GM18507 (cell line): Measurements from ENCODE around the gene MEGF8.
A peak's percentile ranks its signal among the peaks of the same experiment; 100 is the strongest.

Experiments used
- DNase-seq: peaks from one replicate; pipeline ENCODE4 v3.0.0; 2011; ENCODE audit warnings: low read depth; ENCODE audit not compliant: insufficient read length; ENCODE audit errors: extremely low spot score
- FAIRE-seq: peaks from 2 replicates; lab custom pipeline; 2011; peaks lifted over from hg19 to GRCh38; lab: Jason Lieb, UNC

The MEGF8 gene

DNA sequence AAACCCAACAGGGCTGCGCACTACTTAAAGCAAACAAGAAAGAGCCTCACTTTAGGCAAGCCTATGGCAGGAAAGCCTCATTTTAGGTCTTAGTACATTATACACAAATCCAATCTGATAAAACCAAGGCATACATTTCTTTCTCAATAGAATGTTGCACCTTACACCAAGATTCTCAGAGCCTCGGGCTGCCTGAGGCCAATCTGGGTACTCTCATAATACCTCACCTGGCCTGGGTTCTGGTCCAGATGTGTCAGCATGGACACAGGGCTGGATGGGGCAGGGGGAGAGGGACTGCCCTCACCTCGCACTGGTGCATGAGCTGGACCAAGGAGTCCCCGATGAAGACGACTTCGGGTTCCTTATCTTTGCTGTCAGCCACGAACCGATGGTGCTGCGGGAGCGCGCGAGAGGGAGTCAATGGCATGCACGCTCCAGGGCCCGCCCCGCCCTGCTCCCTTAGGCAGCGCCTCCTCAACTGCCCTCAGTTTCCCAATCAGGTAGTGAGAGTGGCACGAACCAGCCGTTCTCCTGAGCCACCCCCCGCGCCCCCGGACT, 23.7 kb upstream of the MEGF8 start, which contains the start of gene PRR19:
Gene PRR19, plus strand, starts transcription at position 487 of the 558 bp plus-strand sequence. CDS start 7,453 bp downstream, outside the sequence.
- no peak for DNase-seq
- FAIRE-seq, result no peak

DNA sequence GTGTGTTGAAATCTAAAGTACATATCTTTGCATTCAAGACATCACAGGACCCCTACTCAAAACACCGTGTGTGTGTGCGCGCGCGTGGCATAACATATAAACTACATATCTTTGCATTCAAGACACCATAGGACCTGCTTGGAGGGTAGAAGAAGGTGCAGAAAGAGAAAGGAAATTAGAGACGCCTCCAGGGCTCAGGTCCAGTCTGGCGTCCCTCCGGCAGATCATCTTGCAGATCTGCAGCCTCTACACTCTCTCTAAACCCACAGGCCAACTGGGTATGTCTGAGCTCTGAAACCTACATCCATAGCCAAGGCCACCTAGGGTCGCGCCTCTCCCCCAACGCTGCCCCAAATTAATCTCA, 22.4 kb upstream of the MEGF8 start:
- DNase-seq (no peak), FAIRE-seq (no peak)

DNA sequence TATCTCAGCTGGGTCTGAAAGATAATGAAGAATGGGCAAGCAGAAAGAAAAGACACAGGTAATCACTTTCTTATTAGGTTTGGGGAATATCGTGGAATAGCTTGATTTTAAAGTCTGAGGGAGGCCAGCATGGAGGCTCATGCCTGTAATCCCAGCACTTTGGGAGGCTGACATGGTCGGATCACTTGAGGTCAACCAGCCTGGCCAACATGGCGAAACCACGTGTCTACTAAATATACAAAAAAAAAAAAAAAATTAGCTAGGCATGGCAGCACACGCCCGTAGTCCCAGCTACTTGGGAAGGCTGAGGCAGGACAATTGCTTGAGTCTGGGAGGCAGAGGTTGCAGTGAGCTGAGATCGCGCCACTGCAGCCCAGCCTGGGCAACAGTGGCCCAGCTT, 21.6 kb upstream of the MEGF8 start:
- FAIRE-seq (no peak), DNase-seq (no peak)

DNA sequence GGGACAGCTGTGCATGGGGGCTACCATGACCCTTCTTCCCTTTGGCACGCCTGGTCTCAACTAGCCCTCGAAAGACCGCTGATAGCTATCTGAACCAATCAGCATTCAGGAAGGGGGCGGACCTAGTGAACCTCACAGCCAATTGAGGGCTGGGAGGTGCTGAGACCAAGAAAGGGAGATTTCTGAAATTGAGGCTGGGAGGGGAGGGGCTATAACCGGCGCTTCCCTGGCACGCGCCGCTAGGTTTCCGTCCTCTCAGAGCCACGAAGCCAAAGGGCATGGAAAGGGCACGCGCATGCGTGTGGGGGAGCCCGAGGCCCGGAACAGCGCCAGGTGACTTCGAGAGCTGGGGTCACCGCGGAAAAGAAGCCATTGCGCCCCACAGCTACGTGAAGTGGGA, 18.8 kb upstream of the MEGF8 start:
- DNase-seq (no peak), FAIRE-seq (no peak)

DNA sequence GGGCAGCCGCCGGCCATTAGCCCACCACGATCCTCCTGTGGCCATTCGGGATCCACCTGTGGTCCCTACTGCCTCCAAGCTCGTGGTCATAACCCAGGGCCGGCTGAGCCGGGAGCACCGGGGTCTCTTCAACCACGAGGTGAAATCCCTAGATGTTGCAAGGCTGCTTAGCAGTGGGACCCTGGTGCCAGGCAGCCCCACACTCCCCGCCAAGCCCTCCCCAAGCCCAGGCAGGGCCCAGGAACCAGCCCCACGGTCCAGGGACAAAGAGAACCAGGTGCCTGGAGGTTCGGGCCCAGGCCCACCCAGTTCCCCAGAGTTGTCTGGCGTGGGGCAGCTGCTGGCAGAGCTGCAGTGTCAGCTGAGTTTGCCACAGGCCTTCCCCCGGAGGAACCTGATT, 15.7 kb upstream of the MEGF8 start:
- no peak for FAIRE-seq
- no peak for DNase-seq

DNA sequence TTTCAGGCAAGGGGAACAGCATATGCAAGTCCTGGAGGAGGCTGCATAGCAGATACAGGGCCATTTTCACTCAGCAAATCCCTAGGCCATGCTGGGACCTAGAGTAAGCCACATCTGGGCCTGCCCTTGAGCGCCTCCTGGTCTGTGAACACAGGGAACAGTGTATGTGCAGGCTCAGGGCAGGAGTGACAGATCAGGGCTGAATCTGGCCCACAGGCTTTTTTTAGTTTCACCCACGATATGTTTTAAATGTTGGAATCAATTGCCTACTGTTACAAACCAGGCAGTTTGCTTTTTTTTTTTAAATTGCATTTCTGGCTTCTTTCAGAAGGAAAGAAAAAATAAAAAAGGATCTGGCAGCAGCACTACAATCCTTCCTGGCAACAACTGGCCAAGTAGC, 13.8 kb upstream of the MEGF8 start:
- FAIRE-seq, result no peak
- no peak for DNase-seq

DNA sequence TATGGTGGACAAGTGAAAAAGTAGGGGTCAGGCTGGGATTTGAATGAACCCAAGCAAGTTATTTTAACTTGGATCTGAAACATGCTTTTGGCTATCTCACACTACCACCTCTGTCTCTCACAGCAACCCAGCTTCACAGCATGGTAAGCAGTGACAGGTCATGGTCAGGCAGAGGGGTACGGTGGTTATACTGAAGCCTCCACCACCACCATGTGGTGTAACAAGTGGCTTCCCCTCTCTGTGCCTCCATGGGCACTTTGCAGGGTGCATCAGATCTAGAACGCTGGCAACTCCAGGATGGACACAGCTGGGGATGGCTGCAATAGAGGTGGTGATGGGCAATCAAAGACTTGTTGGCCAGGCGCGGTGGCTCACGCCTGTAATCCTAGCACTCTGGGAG, 13.1 kb upstream of the MEGF8 start:
- no peak for DNase-seq
- no peak for FAIRE-seq

DNA sequence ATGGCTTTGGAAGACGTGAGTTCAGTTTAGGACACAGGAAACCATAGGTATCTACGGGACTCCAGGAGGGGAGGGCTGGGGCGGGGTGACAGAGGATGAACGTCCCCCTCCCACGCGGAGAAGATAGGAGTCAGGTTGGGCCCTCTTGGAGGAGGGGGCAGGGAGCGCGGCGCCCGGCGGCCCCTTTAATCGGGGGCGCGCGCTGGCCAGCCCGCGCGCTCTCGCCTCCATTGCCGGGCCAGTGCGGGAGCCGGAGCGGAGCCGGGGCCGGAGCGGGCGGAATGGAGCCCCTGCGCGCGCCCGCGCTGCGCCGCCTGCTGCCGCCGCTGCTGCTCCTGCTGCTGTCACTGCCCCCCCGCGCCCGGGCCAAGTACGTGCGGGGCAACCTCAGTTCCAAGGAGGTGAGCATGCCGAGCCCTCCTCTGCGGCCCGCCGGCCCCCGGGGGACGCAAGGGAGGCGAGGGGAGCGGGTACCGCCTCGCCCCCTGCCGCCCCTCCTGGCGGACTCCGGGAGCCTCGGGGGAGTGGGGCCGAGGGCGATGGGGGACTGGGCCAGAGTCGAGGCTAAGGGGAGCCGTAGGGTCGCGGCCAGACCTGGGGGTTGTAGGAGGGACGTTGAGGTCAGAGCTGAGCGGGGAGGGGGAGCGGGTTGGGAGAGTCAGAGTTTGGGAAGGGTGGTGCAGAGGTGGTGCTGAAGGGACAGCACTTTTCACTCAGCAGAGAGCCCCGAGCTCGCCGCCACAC, 12.2 kb upstream of the MEGF8 start, which contains the start of gene TMEM145:
Gene TMEM145, plus strand, starts transcription at position 214 of the 744 bp plus-strand sequence. Its CDS starts 68 bp downstream, at position 282.
- peak; percentile 54 for DNase-seq

DNA sequence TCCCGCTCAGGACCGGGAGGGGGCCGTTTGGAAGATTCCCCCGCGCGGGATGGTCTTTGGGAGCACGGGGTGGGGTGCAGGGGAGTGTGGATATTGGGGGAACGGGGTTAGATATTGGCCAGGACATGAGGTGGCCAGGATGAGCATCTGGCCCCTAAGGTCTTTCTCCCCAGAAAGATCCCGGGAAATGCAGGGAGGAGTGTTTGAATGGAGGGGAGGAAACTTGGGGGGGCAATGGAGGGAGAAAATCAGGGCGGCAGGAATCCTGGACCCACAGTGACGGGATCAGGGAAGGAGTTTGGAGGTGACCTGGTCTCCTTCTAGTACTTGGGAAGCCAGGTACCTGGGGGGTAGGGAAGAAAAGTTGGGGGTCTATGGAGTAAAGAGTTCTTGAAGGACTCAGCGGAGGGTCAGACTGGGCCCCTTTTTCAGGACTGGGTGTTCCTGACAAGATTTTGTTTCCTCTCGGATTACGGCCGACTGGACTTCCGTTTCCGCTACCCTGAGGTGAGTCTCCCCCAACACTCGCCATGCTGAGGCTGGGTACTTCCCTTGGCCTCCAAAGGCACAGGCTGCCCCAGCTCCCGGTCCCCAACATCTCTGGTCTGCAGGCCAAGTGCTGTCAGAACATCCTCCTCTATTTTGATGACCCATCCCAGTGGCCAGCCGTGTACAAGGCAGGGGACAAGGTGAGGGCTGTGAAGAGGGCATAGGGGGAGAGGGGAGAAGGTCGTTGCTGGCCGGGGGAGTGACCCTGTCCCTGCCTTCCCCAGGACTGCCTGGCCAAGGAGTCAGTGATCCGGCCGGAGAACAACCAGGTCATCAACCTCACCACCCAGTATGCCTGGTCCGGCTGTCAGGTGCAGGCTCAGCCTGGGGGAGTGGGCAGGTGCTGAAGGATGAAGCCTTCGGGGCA, 11.3 kb upstream of the MEGF8 start:
- no peak for DNase-seq

More for the DNA sequence above, 12.2 kb upstream of the MEGF8 start, which contains the start of gene TMEM145:
- FAIRE-seq, result no peak

DNA sequence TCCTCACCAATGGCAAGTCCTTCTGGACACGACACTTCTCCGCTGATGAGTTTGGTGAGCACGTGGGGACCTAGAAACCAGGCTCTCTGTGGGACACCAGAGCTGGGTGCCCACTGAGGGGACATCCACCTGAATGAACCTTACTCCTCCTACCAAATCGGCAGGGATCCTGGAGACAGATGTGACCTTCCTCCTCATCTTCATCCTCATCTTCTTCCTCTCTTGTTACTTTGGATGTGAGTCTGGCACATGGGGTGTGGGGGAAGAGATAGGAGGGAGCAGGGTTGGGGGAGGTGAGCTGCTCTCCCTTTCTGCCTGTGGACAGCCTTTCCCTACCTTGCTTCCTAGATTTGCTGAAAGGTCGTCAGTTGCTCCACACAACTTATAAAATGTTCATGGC, 10.4 kb upstream of the MEGF8 start:
- no peak for DNase-seq
- FAIRE-seq, result no peak

More for the DNA sequence above, 11.3 kb upstream of the MEGF8 start:
- no peak for FAIRE-seq

DNA sequence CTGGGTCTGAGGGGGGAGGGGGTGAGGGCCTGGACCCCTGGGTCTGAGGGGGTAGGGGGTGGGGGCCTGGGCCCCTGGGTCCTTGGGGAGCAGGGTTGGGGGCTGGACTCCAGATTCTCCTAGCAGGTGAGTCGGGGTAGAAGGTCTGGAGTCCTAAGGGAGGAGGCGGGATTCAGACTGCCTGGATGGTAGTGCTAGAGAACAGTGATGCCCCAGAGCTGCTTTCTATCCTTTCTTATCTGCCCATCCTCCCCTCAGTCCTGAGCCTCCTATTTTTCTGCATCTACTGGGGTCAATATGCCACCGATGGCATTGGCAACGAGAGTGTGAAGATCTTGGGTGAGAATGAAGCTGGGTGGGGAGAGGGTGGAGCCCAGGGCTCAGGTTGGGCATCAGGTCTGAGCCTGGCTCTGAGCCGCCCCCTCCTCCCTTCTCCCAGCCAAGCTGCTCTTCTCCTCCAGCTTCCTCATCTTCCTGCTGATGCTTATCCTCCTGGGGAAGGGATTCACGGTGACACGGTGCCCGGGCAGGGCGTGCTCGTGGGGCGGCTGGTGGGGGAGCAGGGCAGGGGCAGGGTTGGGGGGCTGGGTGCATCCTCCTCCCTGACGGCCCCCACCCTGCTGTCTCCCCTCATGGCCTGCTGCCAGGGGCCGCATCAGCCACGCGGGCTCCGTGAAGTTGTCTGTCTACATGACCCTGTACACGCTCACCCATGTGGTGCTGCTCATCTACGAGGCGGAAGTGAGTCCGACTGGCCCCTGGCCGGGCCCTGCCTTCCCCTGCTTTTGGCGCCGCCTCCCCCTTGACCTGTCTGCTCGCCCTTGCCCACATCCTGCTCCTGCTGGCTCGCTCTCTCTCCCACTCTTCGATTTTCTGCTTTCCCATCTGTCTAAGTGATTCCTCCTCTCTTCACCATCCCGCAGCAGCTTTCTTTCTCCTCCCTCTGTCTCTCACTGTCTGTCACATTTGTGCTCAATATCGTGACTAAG, 8.9 kb upstream of the MEGF8 start:
- FAIRE-seq (peak; percentile 78), DNase-seq (no peak)

DNA sequence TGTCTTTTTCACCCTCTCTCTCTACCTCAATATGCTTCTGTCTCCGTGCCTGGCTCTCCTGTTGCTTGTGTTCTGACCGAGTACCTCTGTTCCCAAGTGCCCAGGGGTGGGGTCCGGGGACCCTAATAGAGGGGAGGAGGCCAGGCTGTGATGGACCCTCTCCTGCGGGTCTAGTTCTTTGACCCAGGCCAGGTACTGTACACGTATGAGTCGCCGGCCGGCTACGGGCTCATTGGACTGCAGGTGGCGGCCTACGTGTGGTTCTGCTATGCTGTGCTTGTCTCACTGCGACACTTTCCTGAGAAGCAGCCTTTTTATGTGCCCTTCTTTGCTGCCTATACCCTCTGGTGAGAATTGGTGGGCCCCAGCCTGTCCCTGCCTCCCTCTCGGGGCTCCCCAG, 7.9 kb upstream of the MEGF8 start:
- FAIRE-seq (no peak), DNase-seq (no peak)

DNA sequence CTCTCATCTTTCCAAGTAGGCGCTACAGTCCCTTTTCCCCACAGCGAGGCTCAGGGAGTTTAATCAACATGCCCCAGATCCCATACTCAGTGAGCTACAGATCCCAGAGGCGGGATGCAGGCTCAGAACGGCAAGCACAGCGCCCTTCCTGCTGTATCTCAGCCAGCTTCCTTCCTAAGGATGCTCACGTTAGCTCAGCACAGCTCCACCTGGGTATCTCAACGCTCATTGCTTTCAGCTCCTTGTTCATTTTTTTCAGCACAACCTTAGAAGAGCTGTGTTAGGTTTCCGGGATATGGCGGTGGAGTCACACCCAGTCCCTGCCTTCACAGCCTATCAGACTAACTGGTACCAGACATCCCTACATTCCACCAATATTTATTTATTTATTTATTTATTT, 3.1 kb upstream of the MEGF8 start:
- DNase-seq (no peak), FAIRE-seq (no peak)

DNA sequence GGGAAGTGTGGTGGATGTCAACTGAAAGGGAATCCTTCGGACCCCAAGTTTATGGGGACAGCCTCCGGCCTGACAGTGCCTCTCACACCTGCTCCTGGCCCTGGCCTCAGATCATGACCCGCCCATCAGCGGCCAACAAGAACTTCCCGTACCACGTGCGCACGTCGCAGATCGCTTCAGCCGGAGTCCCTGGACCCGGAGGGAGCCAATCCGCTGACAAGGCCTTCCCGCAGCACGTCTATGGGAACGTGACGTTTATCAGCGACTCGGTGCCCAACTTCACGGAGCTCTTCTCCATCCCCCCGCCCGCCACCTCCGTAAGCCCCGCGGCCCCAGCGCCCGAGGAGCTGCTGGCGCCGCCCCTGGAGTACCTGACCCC, 2.0 kb upstream of the MEGF8 start:
- FAIRE-seq (no peak), DNase-seq (no peak)

DNA sequence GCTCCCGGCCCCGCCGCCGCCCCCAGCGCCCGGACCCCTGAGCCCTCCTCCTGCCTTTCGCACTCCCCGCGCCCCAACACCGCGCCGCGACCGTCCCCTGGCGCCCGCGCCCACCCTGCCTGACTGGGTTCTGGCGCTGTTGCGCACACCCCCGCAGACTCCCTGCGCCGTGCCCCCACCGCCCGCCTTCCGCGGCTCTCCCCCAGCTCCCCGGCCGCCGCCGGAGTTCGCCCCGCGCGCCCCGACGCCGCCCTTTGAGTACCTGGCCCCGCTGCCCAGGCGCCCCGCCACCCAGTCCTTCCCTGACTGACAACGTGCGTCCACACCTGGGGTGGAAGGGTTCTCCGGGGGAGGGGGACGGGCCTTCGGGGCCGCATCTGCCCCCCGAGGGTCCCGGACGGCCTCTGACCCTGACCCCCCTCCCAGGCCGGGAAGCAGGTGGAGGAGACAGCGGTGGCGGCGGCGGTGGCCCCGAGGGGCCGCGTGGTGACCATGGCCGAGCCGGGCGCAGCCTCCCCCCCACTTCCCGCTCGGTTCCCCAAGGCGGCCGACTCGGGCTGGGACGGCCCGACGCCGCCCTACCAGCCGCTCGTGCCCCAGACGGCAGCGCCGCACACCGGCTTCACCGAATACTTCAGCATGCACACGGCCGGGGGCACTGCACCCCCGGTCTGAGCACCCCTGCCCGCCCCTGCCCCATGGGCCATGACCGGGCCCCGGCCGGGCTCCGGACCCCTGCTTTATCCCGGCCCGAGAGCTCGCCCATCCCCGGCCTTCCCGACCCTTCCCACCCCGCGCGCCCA, 1.4 kb upstream of the MEGF8 start:
- no peak for FAIRE-seq
- DNase-seq, result no peak

DNA sequence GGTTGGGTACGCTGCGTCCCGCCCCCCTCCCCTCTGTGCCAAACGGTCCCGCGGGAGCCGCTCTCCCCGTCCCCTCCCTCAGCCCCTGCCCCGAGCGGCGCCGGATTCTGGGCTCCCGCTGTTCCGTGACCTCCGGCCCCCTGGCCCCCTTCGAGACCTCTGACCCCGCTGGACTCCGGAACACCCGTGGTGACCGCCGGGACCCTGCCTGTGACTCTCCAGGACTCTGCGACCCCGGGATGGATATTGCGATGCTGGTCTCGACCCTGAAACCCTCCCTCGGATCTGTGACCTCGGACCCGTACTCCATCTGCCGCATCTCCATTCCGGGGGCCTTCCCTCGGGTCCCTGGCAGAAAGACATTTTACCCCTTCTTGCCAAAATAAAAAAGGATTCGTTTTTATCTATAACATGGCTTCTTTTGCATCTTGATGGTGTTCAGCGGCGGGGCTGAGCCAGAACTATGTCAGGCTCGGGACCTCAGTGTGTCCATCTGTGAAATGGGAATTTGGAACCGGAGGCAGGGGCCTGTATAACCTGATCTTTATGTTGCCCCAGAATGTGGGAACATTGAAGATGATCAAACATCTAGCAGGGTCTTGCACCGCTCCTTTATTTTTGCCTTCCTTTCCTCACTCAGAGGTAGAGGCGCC, 654 bp upstream of the MEGF8 start:
- DNase-seq (no peak), FAIRE-seq (no peak)

DNA sequence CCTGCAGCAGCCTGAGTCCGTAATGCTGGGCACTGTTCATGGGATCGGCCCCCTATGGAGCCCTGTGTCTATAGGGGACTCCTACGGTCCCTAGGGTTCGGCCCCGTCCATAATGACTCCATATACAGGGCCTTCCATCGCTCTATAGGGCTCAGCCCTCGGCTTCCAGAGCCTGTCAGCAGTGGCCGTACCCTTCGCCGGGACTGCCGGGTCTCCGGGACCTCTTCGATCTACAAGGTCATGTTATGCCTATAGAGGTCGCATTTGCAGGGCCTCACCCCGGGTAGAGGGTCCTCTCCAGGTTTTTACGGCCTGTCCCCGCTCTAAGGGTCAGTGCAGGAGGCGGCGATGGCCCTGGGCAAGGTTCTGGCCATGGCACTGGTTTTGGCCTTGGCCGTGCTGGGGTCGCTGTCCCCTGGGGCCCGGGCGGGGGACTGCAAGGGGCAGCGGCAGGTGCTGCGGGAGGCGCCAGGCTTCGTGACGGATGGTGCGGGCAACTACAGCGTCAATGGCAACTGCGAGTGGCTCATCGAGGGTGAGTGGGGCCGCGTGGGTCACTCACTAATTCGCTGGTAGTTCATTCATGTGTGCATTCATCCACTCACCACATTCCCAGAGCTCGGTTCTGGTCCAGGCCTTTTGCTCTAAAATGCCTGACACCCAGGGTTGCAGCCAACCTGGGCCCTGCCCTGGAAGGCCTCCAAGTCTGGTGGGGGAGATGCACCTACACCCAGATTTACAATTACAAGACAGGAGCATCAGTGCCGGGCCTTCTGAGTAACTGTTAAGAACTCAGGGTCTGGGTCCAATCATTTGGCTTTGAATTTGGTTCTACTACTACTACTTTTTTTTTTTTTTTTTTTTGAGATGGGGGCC, 699 bp downstream of the MEGF8 start:
- DNase-seq (no peak), FAIRE-seq (no peak)
